Endothelial cell (in vitro differentiated cells): Measurements from ENCODE around the gene MAGI2. TPM values are rescaled to one million over a fixed set of nuclear protein-coding genes. Genes with fewer than 3 reads are reported as not detected.

Experiments
- DNase-seq: peaks from one replicate; pipeline ENCODE4 v3.0.0; 2021; ENCODE audit warnings: low spot score
- H3K27ac Mint-ChIP-seq: one replicate; pipeline ENCODE4 v1.8.0; 2021; ENCODE audit warnings: mixed read lengths, inconsistent platforms; ENCODE audit not compliant: unreplicated experiment
- H3K27me3 Mint-ChIP-seq: one replicate; pipeline ENCODE4 v1.8.0; 2021; ENCODE audit warnings: mild to moderate bottlenecking, moderate library complexity, mixed read lengths, inconsistent platforms; ENCODE audit not compliant: unreplicated experiment
- H3K36me3 Mint-ChIP-seq: one replicate; pipeline ENCODE4 v1.8.0; 2021; ENCODE audit warnings: mild to moderate bottlenecking, low read depth, mixed read lengths, inconsistent platforms; ENCODE audit not compliant: unreplicated experiment
- H3K4me1 Mint-ChIP-seq: one replicate; pipeline ENCODE4 v1.8.0; 2021; ENCODE audit warnings: mild to moderate bottlenecking, mixed read lengths, inconsistent platforms; ENCODE audit not compliant: unreplicated experiment
- H3K4me3 Mint-ChIP-seq: one replicate; pipeline ENCODE4 v1.8.0; 2021; ENCODE audit warnings: mild to moderate bottlenecking, mixed read lengths, inconsistent platforms; ENCODE audit not compliant: unreplicated experiment
- H3K9me3 Mint-ChIP-seq: one replicate; pipeline ENCODE4 v1.8.0; 2021; ENCODE audit warnings: mixed read lengths, inconsistent platforms; ENCODE audit not compliant: unreplicated experiment
- total RNA-seq: library from RNA; stranded (reverse); fragmentation: NEBNext Ultra II Directional; extraction: Animal tissue kit (Norgen Biotek cat#: 25700); gene quantifications from one replicate; pipeline ENCODE4 v1.2.1, GENCODE V29; 2021; ENCODE audit not compliant: unreplicated experiment
- TF ChIP-seq, protein P1 (sequence below): fragments of 200-600 bp; sonication (generic); IDR thresholded peaks from one replicate; pipeline ENCODE4 v1.5.0; 2021; ENCODE audit warnings: antibody characterized with exemption; ENCODE audit not compliant: unreplicated experiment

The MAGI2 gene
- total RNA-seq, 1 donor from 2014 or later: 6.3 TPM

DNA sequence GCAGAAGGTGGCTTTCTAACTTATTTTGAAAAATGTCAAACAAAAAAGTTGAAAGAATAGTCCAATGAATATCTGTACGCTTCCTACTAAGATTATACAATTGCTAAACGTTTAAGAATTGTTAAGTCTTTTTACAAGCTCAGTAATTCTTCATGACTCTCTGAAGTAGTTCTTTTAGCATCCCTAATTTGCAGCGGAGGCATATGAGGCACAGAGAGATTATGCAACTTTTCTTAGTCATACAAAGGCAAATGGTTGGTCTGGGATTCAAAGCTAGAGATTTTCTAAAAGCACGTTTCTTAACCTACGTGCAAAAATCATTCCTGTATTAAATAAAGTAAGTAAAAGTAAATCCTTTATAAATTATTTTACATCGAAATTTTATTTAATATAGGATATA is 254.2 kb downstream of the MAGI2 start:
- Mint-ChIP-seq H3K9me3 (no peaks in the 10 kb centered on the region), H3K36me3 (no peaks in the 10 kb centered on the region), H3K4me3 (no peak overlapping the region), H3K4me1 (no peaks in the 10 kb centered on the region), H3K27me3 (peaks cover 2% of the 10 kb centered on the region), H3K27ac (no peak overlapping the region)
- TF ChIP-seq, protein P1, sequence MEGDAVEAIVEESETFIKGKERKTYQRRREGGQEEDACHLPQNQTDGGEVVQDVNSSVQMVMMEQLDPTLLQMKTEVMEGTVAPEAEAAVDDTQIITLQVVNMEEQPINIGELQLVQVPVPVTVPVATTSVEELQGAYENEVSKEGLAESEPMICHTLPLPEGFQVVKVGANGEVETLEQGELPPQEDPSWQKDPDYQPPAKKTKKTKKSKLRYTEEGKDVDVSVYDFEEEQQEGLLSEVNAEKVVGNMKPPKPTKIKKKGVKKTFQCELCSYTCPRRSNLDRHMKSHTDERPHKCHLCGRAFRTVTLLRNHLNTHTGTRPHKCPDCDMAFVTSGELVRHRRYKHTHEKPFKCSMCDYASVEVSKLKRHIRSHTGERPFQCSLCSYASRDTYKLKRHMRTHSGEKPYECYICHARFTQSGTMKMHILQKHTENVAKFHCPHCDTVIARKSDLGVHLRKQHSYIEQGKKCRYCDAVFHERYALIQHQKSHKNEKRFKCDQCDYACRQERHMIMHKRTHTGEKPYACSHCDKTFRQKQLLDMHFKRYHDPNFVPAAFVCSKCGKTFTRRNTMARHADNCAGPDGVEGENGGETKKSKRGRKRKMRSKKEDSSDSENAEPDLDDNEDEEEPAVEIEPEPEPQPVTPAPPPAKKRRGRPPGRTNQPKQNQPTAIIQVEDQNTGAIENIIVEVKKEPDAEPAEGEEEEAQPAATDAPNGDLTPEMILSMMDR: no peak
- DNase-seq: no peak

- Mint-ChIP-seq H3K27ac (no peak overlapping the region), H3K27me3 (no peaks in the 10 kb centered on the region), H3K4me3 (no peak overlapping the region), H3K9me3 (no peaks in the 10 kb centered on the region), H3K36me3 (no peaks in the 10 kb centered on the region), H3K4me1 (no peaks in the 10 kb centered on the region)
- DNase-seq: no peak
- TF ChIP-seq, protein P1: no peak
Observed at GRCh38 chr7:79185605-79186004, 267.9 kb downstream of the MAGI2 start.

- Mint-ChIP-seq H3K4me3 (no peak overlapping the region), H3K27ac (no peak overlapping the region), H3K27me3 (peaks cover 2% of the 10 kb centered on the region), H3K9me3 (no peaks in the 10 kb centered on the region), H3K36me3 (no peaks in the 10 kb centered on the region), H3K4me1 (no peaks in the 10 kb centered on the region)
- TF ChIP-seq, protein P1: no peak
- DNase-seq: no peak
Observed at GRCh38 chr7:79182283-79182682, 271.2 kb downstream of the MAGI2 start.

DNA sequence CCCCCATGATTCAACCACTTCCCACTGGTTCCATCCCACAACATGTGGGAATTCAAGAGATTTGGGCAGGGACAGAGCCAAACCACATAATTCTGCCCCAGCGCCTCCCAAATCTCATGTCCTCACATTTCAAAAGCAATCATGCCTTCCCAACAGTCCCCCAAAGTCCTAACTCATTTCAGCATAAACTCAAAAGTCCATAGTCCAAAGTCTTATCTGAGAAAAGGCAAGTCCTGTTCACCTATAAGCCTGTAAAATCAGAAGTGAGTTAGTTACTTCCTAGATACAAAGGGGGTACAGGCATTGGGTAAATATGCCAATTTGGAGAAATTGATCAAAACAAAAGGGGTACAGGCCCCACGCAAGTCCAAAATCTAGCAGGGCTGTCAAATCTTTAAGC is 272.9 kb downstream of the MAGI2 start:
- peaks cover 2% of the 10 kb centered on the region for H3K27me3 Mint-ChIP-seq
- no peaks in the 10 kb centered on the region for H3K9me3 Mint-ChIP-seq
- H3K27ac Mint-ChIP-seq: no peak overlapping the region
- no peaks in the 10 kb centered on the region for H3K4me1 Mint-ChIP-seq
- TF ChIP-seq, protein P1: no peak
- no peak overlapping the region for H3K4me3 Mint-ChIP-seq
- DNase-seq: no peak
- H3K36me3 Mint-ChIP-seq: no peaks in the 10 kb centered on the region

DNA sequence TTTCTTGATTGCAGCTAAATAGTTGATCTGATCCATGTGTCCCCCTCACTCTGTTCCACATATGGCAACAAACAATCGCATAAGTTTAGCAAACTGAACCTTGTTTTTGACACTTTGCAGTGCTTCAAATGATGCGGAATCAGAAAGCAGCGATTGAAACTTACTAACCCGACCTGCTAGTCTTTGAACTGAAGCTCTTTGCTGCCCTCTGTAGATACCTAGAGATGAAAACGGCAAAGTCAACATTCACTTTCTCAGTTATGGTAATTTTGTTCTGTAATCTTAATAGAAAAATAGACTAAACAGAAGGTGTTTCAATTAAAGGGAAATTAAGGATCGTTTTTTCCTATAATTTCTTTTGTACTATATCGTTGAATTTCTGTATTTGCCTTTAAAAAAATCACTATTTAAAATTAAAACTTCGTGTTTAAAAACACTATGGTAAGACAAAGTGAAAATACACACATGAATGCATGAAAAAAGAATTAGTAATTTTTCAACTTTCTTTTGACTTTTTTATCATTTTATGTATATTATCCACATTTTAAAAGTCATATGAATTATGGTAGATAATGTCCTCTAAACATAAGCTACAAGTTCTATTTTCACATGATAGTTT is 276.5 kb downstream of the MAGI2 start:
- Mint-ChIP-seq H3K27me3 (peaks cover 2% of the 10 kb centered on the region), H3K4me1 (no peaks in the 10 kb centered on the region), H3K27ac (no peak overlapping the region), H3K4me3 (no peak overlapping the region), H3K9me3 (no peaks in the 10 kb centered on the region), H3K36me3 (no peaks in the 10 kb centered on the region)
- peak; percentile 9 for DNase-seq
- TF ChIP-seq, protein P1: no peak
